HepG2 (cell line): Measurements from ENCODE around the gene CD36. TPM values are rescaled to one million over a fixed set of nuclear protein-coding genes. Genes with fewer than 3 reads are reported as not detected.

ENCODE experiments used
- DNMT3B ChIP-seq: conservative IDR thresholded peaks from 2 replicates; pipeline ENCODE4 v1.6.1; 2016; ENCODE audit warnings: missing biosample characterization, control low read depth
- FOXO4 ChIP-seq: sonication (generic); formaldehyde crosslinking; conservative IDR thresholded peaks from 2 replicates; pipeline ENCODE4 v1.8.1; 2023; ENCODE audit warnings: missing genetic modification reagents
- FUBP1 ChIP-seq: sonication (generic); formaldehyde crosslinking; IDR thresholded peaks from 2 replicates; pipeline ENCODE4 v1.5.1; 2020; ENCODE audit warnings: missing genetic modification reagents, mild to moderate bottlenecking, borderline replicate concordance
- GPN1 ChIP-seq: sonication (generic); formaldehyde crosslinking; IDR thresholded peaks from 2 replicates; pipeline ENCODE4 v1.5.1; 2020; ENCODE audit warnings: missing genetic modification reagents, borderline replicate concordance
- HNF1A ChIP-seq, 2 experiments: sonication (generic) in 1 of 2; formaldehyde crosslinking in 1 of 2; IDR thresholded peaks; 2 replicates each; pipeline versions ENCODE4 v1.4.0 to v1.6.1; 2016 to 2020; ENCODE audit warnings: borderline replicate concordance in 1 of 2, low read depth in 1 of 2, mild to moderate bottlenecking in 1 of 2, missing genetic modification reagents in 1 of 2
- KDM4B ChIP-seq: sonication (generic); formaldehyde crosslinking; IDR thresholded peaks from 2 replicates; pipeline ENCODE4 v1.4.0; 2020; ENCODE audit warnings: missing genetic modification reagents
- KLF6 ChIP-seq: IDR thresholded peaks from 2 replicates; pipeline ENCODE4 v1.8.0; 2016; ENCODE audit warnings: missing biosample characterization, missing genetic modification reagents
- MTA1 ChIP-seq: sonication (generic); formaldehyde crosslinking; IDR thresholded peaks from 2 replicates; pipeline ENCODE4 v1.4.0; 2020; ENCODE audit warnings: missing genetic modification reagents, mild to moderate bottlenecking, borderline replicate concordance
- NFAT5 ChIP-seq: sonication (generic); formaldehyde crosslinking; IDR thresholded peaks from 2 replicates; pipeline ENCODE4 v1.4.0; 2020; ENCODE audit warnings: missing genetic modification reagents
- NR1H2 ChIP-seq: sonication (generic); formaldehyde crosslinking; IDR thresholded peaks from 2 replicates; pipeline ENCODE4 v1.8.1; 2022; ENCODE audit warnings: low read depth, missing genetic modification reagents, borderline replicate concordance
- NR2F6 ChIP-seq, 2 experiments: IDR thresholded peaks; 2 replicates each; pipeline ENCODE4 v1.6.1; 2016; ENCODE audit warnings: antibody characterized with exemption in 1 of 2, mild to moderate bottlenecking in 1 of 2
- THAP11 ChIP-seq: IDR thresholded peaks from 2 replicates; pipeline ENCODE4 v1.6.1; 2016; ENCODE audit warnings: missing biosample characterization, missing genetic modification reagents
- YEATS4 ChIP-seq: sonication (generic); formaldehyde crosslinking; IDR thresholded peaks from 2 replicates; pipeline ENCODE4 v1.4.0; 2020; ENCODE audit warnings: missing genetic modification reagents, borderline replicate concordance
- ZNF564 ChIP-seq: sonication (generic); formaldehyde crosslinking; IDR thresholded peaks from 2 replicates; pipeline ENCODE4 v1.8.1; 2023; ENCODE audit warnings: mild to moderate bottlenecking, missing genetic modification reagents
- ZNF691 ChIP-seq: sonication (generic); formaldehyde crosslinking; IDR thresholded peaks from 2 replicates; pipeline ENCODE4 v1.4.0; 2020; ENCODE audit warnings: missing genetic modification reagents, low read depth, mild to moderate bottlenecking, borderline replicate concordance
- ZNF724P ChIP-seq: sonication (generic); formaldehyde crosslinking; IDR thresholded peaks from 2 replicates; pipeline ENCODE4 v1.8.0; 2022; ENCODE audit warnings: missing genetic modification reagents, borderline replicate concordance
- polyA plus RNA-seq, 8 experiments: library from polyadenylated mRNA; depleted of rRNA in 3 of 8; stranded (reverse) in 7 of 8; unstranded in 1 of 8; fragments of >200 nt; fragmentation: Illumina TruSeq in 4 of 8; extraction: Trizol in 4 of 8; gene quantifications; 2 replicates each; pipeline versions ENCODE4 v1.2.1 to v1.2.3, GENCODE V29; 2011 to 2016; ENCODE audit warnings: low read depth in 4 of 8, missing spikeins in 1 of 8, mixed read lengths in 1 of 8; ENCODE audit not compliant: insufficient read depth in 1 of 8
- total RNA-seq, 5 experiments: library from RNA; depleted of rRNA; stranded (reverse); fragments of >200 nt; fragmentation: Illumina TruSeq; extraction: Trizol; gene quantifications; 2 replicates each; pipeline ENCODE4 v1.2.3, GENCODE V29; 2016; ENCODE audit warnings: low read depth in 1 of 5

CD36 gene
- total and polyA plus RNA-seq, 2 of the 13 experiments (the other 11 are each of a cell fraction or from before 2014, with no cell fraction given) = 2.8 to 4.8 TPM

- no peak for TF ChIP-seq HNF1A (IDR thresholded peaks at IDR 0.05; ENCODE audit: low read depth)
- TF ChIP-seq HNF1A (CRISPR knock-in tag; IDR thresholded peaks at IDR 0.05; ENCODE audit: borderline replicate concordance) = no peak
- no peak for TF ChIP-seq THAP11
- no peak for TF ChIP-seq FUBP1 (CRISPR knock-in tag)
- TF ChIP-seq DNMT3B (CRISPR knock-in tag) = no peak
- no peak for TF ChIP-seq KLF6
- TF ChIP-seq YEATS4 (CRISPR knock-in tag) = no peak
- no peak for TF ChIP-seq NR1H2 (CRISPR knock-in tag)
- TF ChIP-seq GPN1 (CRISPR knock-in tag) = no peak
- no peak for TF ChIP-seq MTA1
- TF ChIP-seq KDM4B (CRISPR knock-in tag) = no peak
- no peak for TF ChIP-seq ZNF564 (CRISPR knock-in tag)
- no peak for TF ChIP-seq ZNF724P
- TF ChIP-seq ZNF691 (CRISPR knock-in tag) = no peak
- no peak for TF ChIP-seq FOXO4 (CRISPR knock-in tag)
- no peak for TF ChIP-seq NR2F6 (IDR thresholded peaks at IDR 0.05)
- no peak for TF ChIP-seq NR2F6 (CRISPR knock-in tag; IDR thresholded peaks at IDR 0.05)
- no peak for TF ChIP-seq NFAT5 (CRISPR knock-in tag)
These were observed 2.4 kb downstream of the CD36 start (continued) for GRCh38 chr7:80640846-80641245.
